GM12891 (cell line): ENCODE measurements around the gene EXOSC2. TPM values are rescaled to one million over a fixed set of nuclear protein-coding genes. Genes with fewer than 3 reads are reported as not detected.

ENCODE experiments used
- DNase-seq: peaks from one replicate; pipeline ENCODE4 v3.0.0; 2011; ENCODE audit warnings: low spot score; ENCODE audit not compliant: insufficient read length
- FAIRE-seq: peaks from 2 replicates; lab custom pipeline; 2011; peaks lifted over from hg19 to GRCh38; lab: Jason Lieb, UNC
- PAX5 ChIP-seq: IDR thresholded peaks from 2 replicates; pipeline ENCODE4 v1.6.1; 2011; ENCODE audit warnings: low read length, moderate library complexity, mild to moderate bottlenecking; ENCODE audit not compliant: insufficient read depth, severe bottlenecking
- POLR2A ChIP-seq: IDR thresholded peaks from 2 replicates; pipeline ENCODE4 v1.6.1; 2011; ENCODE audit warnings: low read depth, low read length, control low read depth
- POLR2AphosphoS5 ChIP-seq: IDR thresholded peaks from 2 replicates; pipeline ENCODE4 v1.6.1; 2011; ENCODE audit warnings: low read depth, low read length, control low read depth
- POU2F2 ChIP-seq: IDR thresholded peaks from 2 replicates; pipeline ENCODE4 v1.6.1; 2011; ENCODE audit warnings: low read depth, mild to moderate bottlenecking, control low read depth, low read length, moderate library complexity
- SPI1 ChIP-seq: IDR thresholded peaks from 2 replicates; pipeline ENCODE4 v1.6.1; 2011; ENCODE audit warnings: low read depth, low read length, control low read depth
- TAF1 ChIP-seq: IDR thresholded peaks from 2 replicates; pipeline ENCODE4 v1.6.1; 2011; ENCODE audit warnings: low read depth, low read length, control low read depth
- polyA plus RNA-seq: library from polyadenylated mRNA; unstranded; fragments of >200 nt; gene quantifications from one replicate; pipeline ENCODE4 v1.2.1, GENCODE V29; 2012; ENCODE audit warnings: low read depth, missing spikeins, inconsistent platforms; ENCODE audit not compliant: missing spikeins

The EXOSC2 gene
- 23.6 TPM for polyA plus RNA-seq

GRCh38 chr9:130693426-130694191 is at the start of gene EXOSC2:
Gene EXOSC2, plus strand, starts transcription at chr9:130693780. Its CDS starts 12 bp downstream, at chr9:130693792.
- FAIRE-seq, result peak; percentile 91
- DNase-seq, result peak; percentile 94
- TF ChIP-seq TAF1, result peak; percentile 97
- TF ChIP-seq POLR2AphosphoS5, result peak; percentile 95
- TF ChIP-seq SPI1, result no peak
- TF ChIP-seq POLR2A, result peak; percentile 91
- peak; percentile 69 for TF ChIP-seq POU2F2
- TF ChIP-seq PAX5, result no peak

- DNase-seq, result no peak
- no peak for TF ChIP-seq POU2F2
- TF ChIP-seq SPI1, result no peak
- TF ChIP-seq TAF1, result no peak
- no peak for TF ChIP-seq PAX5
- TF ChIP-seq POLR2A, result no peak
- TF ChIP-seq POLR2AphosphoS5, result no peak
- no peak for FAIRE-seq
Measured at GRCh38 chr9:130651221-130651620, 42.4 kb upstream of the EXOSC2 start.

GRCh38 chr9:130651752-130652151 is 41.8 kb upstream of the EXOSC2 start:
- TF ChIP-seq SPI1 (no peak), POLR2AphosphoS5 (no peak), POLR2A (no peak), PAX5 (no peak), TAF1 (no peak), POU2F2 (no peak)
- DNase-seq (no peak), FAIRE-seq (no peak)

- no peak for TF ChIP-seq PAX5
- no peak for TF ChIP-seq SPI1
- no peak for TF ChIP-seq POLR2A
- TF ChIP-seq POU2F2, result no peak
- TF ChIP-seq TAF1, result no peak
- no peak for TF ChIP-seq POLR2AphosphoS5
- DNase-seq, result no peak
- no peak for FAIRE-seq
Measured at GRCh38 chr9:130654879-130655278, 38.7 kb upstream of the EXOSC2 start.

- TF ChIP-seq SPI1 (no peak), TAF1 (no peak), POLR2AphosphoS5 (no peak), POLR2A (no peak), PAX5 (no peak), POU2F2 (no peak)
- no peak for FAIRE-seq
Measured at GRCh38 chr9:130658893-130659698, 34.5 kb upstream of the EXOSC2 start.

GRCh38 chr9:130659699-130660248 is 33.8 kb upstream of the EXOSC2 start:
- no peak for TF ChIP-seq SPI1
- TF ChIP-seq TAF1, result no peak
- no peak for TF ChIP-seq POLR2AphosphoS5
- TF ChIP-seq POLR2A, result no peak
- no peak for TF ChIP-seq POU2F2
- no peak for TF ChIP-seq PAX5

More at GRCh38 chr9:130658893-130659698, 34.5 kb upstream of the EXOSC2 start:
- DNase-seq, result no peak

GRCh38 chr9:130660326-130660682 is 33.3 kb upstream of the EXOSC2 start:
- DNase-seq, result no peak
- no peak for FAIRE-seq
- TF ChIP-seq POU2F2 (no peak), SPI1 (no peak), TAF1 (no peak), POLR2A (no peak), POLR2AphosphoS5 (no peak), PAX5 (no peak)

More at GRCh38 chr9:130659699-130660248, 33.8 kb upstream of the EXOSC2 start:
- DNase-seq (no peak), FAIRE-seq (no peak)

GRCh38 chr9:130660683-130661450 is 32.7 kb upstream of the EXOSC2 start:
- TF ChIP-seq SPI1, result no peak
- no peak for TF ChIP-seq POU2F2
- no peak for TF ChIP-seq PAX5
- no peak for TF ChIP-seq POLR2A
- TF ChIP-seq POLR2AphosphoS5, result no peak
- no peak for TF ChIP-seq TAF1
- FAIRE-seq (no peak), DNase-seq (no peak)
